ENCODE measurements around the gene MUC5B. TPM values are rescaled to one million over a fixed set of nuclear protein-coding genes. Genes with fewer than 3 reads are reported as not detected.

Gene MUC5B
- total RNA-seq, 4 donors from 2014 or later = 0.22 to 0.61 (median 0.29) TPM; not detected in 1

DNA sequence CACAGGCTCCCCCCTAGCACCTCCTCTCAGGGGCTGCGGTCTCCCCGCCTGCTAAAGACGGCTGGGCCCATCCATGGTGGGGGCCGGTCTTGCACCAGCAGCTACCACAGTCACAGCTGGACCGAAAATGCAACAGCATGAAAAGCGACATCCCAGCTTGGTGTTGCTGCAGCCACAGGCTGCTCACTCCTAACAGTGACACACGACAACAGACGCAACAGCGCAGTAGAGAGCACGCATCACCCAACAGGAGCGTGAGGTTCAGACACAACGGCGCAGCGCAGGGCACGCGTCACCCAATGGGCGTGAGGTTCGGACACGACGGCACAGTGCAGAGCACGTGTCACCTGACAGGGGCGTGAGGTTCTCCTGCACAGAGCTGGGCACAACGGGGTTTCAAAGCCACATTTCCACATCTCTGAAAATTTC, 62.5 kb downstream of the MUC5B start:
- intact Hi-C loops (cut with DNase I; ENCODE audit: low total_unique reads) = loop anchor here (10.0 kb wide), 1 partner anchor 219 kb away; no protein-coding TSS in a partner anchor
- no peak for DNase-seq (ENCODE audit: low spot score in 2 of 2)
- no peak overlapping the region for H3K4me3 ChIP-seq (ENCODE audit: low read depth, poor library complexity, severe bottlenecking)
- TF ChIP-seq, protein P1, sequence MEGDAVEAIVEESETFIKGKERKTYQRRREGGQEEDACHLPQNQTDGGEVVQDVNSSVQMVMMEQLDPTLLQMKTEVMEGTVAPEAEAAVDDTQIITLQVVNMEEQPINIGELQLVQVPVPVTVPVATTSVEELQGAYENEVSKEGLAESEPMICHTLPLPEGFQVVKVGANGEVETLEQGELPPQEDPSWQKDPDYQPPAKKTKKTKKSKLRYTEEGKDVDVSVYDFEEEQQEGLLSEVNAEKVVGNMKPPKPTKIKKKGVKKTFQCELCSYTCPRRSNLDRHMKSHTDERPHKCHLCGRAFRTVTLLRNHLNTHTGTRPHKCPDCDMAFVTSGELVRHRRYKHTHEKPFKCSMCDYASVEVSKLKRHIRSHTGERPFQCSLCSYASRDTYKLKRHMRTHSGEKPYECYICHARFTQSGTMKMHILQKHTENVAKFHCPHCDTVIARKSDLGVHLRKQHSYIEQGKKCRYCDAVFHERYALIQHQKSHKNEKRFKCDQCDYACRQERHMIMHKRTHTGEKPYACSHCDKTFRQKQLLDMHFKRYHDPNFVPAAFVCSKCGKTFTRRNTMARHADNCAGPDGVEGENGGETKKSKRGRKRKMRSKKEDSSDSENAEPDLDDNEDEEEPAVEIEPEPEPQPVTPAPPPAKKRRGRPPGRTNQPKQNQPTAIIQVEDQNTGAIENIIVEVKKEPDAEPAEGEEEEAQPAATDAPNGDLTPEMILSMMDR (IDR thresholded peaks at IDR 0.05) = no peak
- TF ChIP-seq POLR2A (IDR thresholded peaks at IDR 0.05) = no peak
- WGBS, 2 donors = 95 to 97% methylated on average over 20 to 23 of the region's 23 CpGs

DNA sequence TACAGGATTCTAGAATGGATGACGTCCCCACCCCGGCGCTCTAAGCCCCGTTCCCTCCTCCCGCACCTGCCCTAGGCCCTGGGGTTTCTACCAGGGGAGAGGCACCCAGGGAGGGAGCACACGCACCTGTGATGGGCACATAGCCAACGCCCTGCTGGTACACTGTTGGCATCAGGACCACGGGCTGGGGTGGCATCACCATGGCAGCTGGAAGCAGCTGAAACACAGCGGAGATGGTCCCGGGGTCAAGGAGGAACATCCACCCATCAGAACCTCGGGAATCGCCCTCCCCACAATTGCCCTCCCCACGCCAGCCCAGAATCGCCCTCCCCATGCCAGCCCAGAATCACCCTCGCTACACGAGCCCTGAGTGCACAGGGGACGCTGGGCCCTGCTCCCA, 63.0 kb downstream of the MUC5B start:
- no peak for DNase-seq (ENCODE audit: low spot score in 2 of 2)
- no peak overlapping the region for H3K4me3 ChIP-seq (ENCODE audit: low read depth, poor library complexity, severe bottlenecking)
- 88 to 89% methylated on average over 17 of the region's 17 CpGs for WGBS, 2 donors
- intact Hi-C loops (cut with DNase I; ENCODE audit: low total_unique reads) = loop anchor here (10.0 kb wide), 1 partner anchor 219 kb away; no protein-coding TSS in a partner anchor
- TF ChIP-seq, protein P1 (IDR thresholded peaks at IDR 0.05) = no peak
- no peak for TF ChIP-seq POLR2A (IDR thresholded peaks at IDR 0.05)

DNA sequence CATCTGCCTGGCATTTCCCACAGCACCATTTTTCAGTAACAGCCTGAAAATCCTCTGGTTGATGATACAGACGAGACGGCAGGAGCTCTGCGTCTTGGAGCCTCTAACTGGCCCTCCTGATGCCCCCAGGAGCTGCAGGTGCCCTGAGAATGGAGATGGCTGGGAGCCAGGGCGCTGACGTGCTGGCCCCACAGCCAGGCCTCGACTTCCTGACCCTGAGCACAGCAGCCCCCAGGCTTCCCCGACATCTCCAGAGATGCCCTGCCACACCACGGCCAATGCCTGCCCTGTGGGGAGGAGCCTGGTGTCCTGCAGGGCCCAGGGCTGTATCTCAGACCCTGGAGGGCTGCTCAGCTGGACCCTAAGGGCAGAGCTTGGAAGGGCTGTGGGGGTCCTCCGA, 65.1 kb downstream of the MUC5B start:
- WGBS, 2 donors = 92 to 97% methylated on average over 9 of the region's 9 CpGs
- no peak for DNase-seq (ENCODE audit: low spot score in 2 of 2)
- H3K4me3 ChIP-seq (ENCODE audit: low read depth, poor library complexity, severe bottlenecking) = no peak overlapping the region
- TF ChIP-seq, protein P1 (IDR thresholded peaks at IDR 0.05) = no peak
- TF ChIP-seq POLR2A (IDR thresholded peaks at IDR 0.05) = no peak
- intact Hi-C loops (cut with DNase I; ENCODE audit: low total_unique reads) = loop anchor here (10.0 kb wide), 1 partner anchor 217 kb away; no protein-coding TSS in a partner anchor

DNA sequence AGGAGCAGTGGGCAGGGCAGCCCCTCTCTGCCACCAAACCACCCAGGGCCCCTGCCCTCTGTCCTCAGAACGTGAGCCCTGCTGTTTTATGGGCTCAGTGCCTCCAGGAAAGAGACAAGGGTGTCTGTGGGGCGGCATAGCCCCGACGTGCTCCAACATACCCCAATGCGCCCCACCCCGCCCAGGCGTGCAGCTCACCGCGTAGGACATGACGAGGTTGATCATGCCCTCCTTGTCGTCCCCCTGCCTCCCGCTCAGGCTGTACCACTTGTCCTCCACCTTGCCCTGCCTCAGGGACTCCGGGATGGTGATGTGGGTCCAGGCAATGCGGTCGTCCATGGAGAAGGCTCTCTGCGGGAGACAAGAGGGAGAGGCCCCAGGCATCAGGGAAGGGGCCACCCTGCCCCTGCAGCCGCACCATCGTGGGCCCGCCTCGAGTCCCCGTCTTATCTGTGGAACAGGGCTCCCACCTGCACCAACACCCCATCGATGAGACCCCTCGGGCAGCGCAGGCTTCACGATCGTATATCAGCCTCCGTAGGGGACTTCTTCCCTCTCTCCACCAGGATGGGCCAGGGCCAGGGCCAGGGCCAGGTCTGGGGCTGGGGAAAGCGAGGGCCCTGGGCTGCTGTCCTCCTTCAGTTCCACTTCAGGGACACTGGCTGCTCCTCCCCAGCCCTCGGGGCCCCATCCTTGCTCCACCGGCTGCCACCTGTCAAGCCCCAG, 65.7 kb downstream of the MUC5B start:
- intact Hi-C loops (cut with DNase I; ENCODE audit: low total_unique reads) = loop anchor here (10.0 kb wide), 1 partner anchor 216 kb away; no protein-coding TSS in a partner anchor
- TF ChIP-seq, protein P1 (IDR thresholded peaks at IDR 0.05) = no peak
- TF ChIP-seq POLR2A (IDR thresholded peaks at IDR 0.05) = no peak
- H3K4me3 ChIP-seq (ENCODE audit: low read depth, poor library complexity, severe bottlenecking) = no peak overlapping the region
- no peak for DNase-seq (ENCODE audit: low spot score in 2 of 2)
- WGBS, 2 donors = 85 to 88% methylated on average over 29 to 30 of the region's 30 CpGs

DNA sequence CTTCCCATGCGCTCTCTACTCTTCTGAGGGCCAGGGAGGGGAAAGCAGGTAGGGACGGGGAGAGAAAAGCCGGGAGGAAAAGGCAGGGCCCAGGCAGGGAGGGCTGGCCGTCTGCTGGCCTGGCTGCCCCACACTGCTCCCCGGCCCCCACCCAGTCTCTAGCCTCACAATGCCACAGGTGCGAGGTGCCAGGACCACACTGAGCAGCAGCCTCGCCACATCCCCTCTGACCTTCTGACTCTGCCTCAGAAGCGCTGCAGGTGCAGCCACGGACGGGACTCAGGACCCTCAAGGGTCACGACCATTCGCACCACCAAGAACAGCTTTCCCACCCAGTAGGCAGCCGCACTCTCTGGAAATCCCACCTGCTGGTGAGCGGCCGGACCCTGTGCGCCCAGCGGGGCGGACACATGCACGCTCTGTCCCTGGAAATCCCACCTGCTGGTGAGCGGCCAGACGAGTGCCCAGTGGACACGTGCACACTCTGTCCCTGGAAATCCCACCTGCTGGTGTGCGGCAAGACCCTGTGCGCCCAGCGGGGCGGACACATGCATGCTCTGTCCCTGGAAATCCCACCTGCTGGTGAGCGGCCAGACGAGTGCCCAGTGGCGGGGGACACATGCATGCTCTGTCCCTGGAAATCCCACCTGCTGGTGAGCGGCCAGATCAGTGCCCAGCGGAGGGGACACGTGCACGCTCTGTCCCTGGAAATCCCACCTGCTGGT, 66.5 kb downstream of the MUC5B start:
- 93 to 94% methylated on average over 25 to 31 of the region's 33 CpGs for WGBS, 2 donors
- H3K4me3 ChIP-seq (ENCODE audit: low read depth, poor library complexity, severe bottlenecking) = no peak overlapping the region
- intact Hi-C loops (cut with DNase I; ENCODE audit: low total_unique reads) = loop anchor here (10.0 kb wide), 1 partner anchor 215 kb away; no protein-coding TSS in a partner anchor
- TF ChIP-seq, protein P1 (IDR thresholded peaks at IDR 0.05) = no peak
- no peak for TF ChIP-seq POLR2A (IDR thresholded peaks at IDR 0.05)
- no peak for DNase-seq (ENCODE audit: low spot score in 2 of 2)
